HG03103 (cell line): ENCODE data around the gene LPIN2.

Source experiments
- ATAC-seq: cut with Tn5 transposase; IDR thresholded peaks from one replicate; pipeline ENCODE4 v1.9.1; 2021; ENCODE audit warnings: low read depth; ENCODE audit not compliant: unreplicated experiment

Gene LPIN2

GRCh38 chr18:2982452-2983269, 30.3 kb downstream of the LPIN2 start:
- ATAC-seq, result no peak

GRCh38 chr18:2982022-2982421, 30.9 kb downstream of the LPIN2 start:
- ATAC-seq, result no peak

- no peak for ATAC-seq
Observed at GRCh38 chr18:2981212-2981728, 31.7 kb downstream of the LPIN2 start.

GRCh38 chr18:2979871-2980790, 32.8 kb downstream of the LPIN2 start:
- peak; percentile 38 for ATAC-seq

GRCh38 chr18:2979129-2979528, 33.8 kb downstream of the LPIN2 start:
- ATAC-seq, result no peak

GRCh38 chr18:2978661-2979106, 34.3 kb downstream of the LPIN2 start:
- no peak for ATAC-seq

GRCh38 chr18:2978208-2978607, 34.7 kb downstream of the LPIN2 start:
- ATAC-seq, result no peak

- no peak for ATAC-seq
Observed at GRCh38 chr18:2976218-2977132, 36.5 kb downstream of the LPIN2 start.

- ATAC-seq, result no peak
Observed at GRCh38 chr18:2974731-2975130, 38.2 kb downstream of the LPIN2 start.

GRCh38 chr18:2971741-2972552, 41.0 kb downstream of the LPIN2 start:
- ATAC-seq, result peak; percentile 65

- ATAC-seq, result no peak
Observed at GRCh38 chr18:2970772-2971659, 41.9 kb downstream of the LPIN2 start.

- no peak for ATAC-seq
Observed at GRCh38 chr18:2970344-2970743, 42.6 kb downstream of the LPIN2 start.

GRCh38 chr18:2969695-2970094, 43.2 kb downstream of the LPIN2 start:
- ATAC-seq, result no peak

- no peak for ATAC-seq
Observed at GRCh38 chr18:2968606-2969005, 44.3 kb downstream of the LPIN2 start.

GRCh38 chr18:2967820-2968219, 45.1 kb downstream of the LPIN2 start:
- no peak for ATAC-seq

- ATAC-seq, result no peak
Observed at GRCh38 chr18:2967357-2967756, 45.6 kb downstream of the LPIN2 start.

GRCh38 chr18:2966560-2966959, 46.4 kb downstream of the LPIN2 start:
- ATAC-seq, result no peak

- ATAC-seq, result no peak
Observed at GRCh38 chr18:2965797-2966196, 47.1 kb downstream of the LPIN2 start.
